ENCODE measurements around the gene GPR42.

GPR42 gene

DNA sequence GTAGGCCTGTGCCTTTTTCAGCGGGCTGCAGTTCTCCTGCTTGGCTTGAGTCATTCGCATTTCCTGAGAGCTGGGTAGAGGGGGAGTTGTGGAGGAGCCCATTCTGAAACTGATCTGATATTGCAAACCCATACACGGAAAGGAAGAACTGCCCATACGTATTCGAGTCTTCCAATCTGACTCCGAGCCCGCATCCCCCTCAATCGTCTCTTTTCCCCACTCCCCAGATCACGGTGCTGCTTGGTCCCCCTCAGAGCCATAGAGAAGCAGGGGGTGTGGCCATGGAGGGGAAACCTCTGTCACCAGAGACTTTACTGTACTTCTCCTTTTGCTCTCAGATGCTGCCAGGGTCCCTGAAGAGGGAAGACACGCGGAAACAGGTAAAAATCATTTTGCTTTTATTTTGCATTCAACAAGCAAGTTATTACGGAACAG lies 42.0 kb upstream of the GPR42 start, which contains the start of gene CD22:
TSS of gene CD22 (plus strand) at position 337 of the 435 bp plus-strand sequence. CDS start 2,854 bp downstream, outside the sequence.
- TF ChIP-seq, protein P1, sequence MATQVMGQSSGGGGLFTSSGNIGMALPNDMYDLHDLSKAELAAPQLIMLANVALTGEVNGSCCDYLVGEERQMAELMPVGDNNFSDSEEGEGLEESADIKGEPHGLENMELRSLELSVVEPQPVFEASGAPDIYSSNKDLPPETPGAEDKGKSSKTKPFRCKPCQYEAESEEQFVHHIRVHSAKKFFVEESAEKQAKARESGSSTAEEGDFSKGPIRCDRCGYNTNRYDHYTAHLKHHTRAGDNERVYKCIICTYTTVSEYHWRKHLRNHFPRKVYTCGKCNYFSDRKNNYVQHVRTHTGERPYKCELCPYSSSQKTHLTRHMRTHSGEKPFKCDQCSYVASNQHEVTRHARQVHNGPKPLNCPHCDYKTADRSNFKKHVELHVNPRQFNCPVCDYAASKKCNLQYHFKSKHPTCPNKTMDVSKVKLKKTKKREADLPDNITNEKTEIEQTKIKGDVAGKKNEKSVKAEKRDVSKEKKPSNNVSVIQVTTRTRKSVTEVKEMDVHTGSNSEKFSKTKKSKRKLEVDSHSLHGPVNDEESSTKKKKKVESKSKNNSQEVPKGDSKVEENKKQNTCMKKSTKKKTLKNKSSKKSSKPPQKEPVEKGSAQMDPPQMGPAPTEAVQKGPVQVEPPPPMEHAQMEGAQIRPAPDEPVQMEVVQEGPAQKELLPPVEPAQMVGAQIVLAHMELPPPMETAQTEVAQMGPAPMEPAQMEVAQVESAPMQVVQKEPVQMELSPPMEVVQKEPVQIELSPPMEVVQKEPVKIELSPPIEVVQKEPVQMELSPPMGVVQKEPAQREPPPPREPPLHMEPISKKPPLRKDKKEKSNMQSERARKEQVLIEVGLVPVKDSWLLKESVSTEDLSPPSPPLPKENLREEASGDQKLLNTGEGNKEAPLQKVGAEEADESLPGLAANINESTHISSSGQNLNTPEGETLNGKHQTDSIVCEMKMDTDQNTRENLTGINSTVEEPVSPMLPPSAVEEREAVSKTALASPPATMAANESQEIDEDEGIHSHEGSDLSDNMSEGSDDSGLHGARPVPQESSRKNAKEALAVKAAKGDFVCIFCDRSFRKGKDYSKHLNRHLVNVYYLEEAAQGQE (IDR thresholded peaks at IDR 0.05; ENCODE audit: low read depth) = no peak
- TF ChIP-seq CREB1 (IDR thresholded peaks at IDR 0.05; ENCODE audit: low read depth) = no peak
- TF ChIP-seq FOXM1 (IDR thresholded peaks at IDR 0.05; ENCODE audit: borderline replicate concordance, low read depth) = no peak
- TF ChIP-seq, protein P2, sequence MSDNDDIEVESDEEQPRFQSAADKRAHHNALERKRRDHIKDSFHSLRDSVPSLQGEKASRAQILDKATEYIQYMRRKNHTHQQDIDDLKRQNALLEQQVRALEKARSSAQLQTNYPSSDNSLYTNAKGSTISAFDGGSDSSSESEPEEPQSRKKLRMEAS (IDR thresholded peaks at IDR 0.05) = no peak
- no peak for TF ChIP-seq EGR1 (IDR thresholded peaks at IDR 0.05)
- no peak for TF ChIP-seq RAD21 (IDR thresholded peaks at IDR 0.05; ENCODE audit: low read depth)
- no peak for TF ChIP-seq TAF1 (IDR thresholded peaks at IDR 0.05; ENCODE audit: low read depth)
- TF ChIP-seq CEBPB (IDR thresholded peaks at IDR 0.05) = no peak
- no peak for TF ChIP-seq TEAD4 (IDR thresholded peaks at IDR 0.05)
- TF ChIP-seq, protein P3, sequence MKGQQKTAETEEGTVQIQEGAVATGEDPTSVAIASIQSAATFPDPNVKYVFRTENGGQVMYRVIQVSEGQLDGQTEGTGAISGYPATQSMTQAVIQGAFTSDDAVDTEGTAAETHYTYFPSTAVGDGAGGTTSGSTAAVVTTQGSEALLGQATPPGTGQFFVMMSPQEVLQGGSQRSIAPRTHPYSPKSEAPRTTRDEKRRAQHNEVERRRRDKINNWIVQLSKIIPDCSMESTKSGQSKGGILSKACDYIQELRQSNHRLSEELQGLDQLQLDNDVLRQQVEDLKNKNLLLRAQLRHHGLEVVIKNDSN (IDR thresholded peaks at IDR 0.05) = no peak
- no peak for TF ChIP-seq TCF12 (IDR thresholded peaks at IDR 0.05; ENCODE audit: low read depth)
- no peak for TF ChIP-seq YY1 (IDR thresholded peaks at IDR 0.05; ENCODE audit: low read depth)
- TF ChIP-seq ZBTB7A (IDR thresholded peaks at IDR 0.05; ENCODE audit: low read depth) = no peak

DNA sequence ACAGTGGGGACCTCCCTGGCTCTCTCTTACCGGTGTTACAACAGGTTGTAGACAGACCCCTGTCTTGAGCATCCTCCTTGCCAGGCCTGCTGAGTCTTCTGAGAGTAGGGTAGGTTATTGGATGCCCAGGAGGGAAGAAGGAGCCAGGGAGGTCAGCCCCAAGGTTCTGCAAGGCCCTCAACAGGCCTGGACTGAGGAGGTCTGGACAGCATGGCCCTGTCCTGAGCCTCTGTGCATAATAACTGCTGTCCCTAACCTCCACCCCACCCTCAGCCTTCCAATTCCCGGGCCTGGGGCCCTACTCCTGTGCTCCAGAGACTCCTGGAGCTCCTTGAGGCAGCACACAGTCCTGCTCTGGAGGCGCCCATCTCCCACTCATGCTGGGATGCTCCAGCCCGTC lies 41.5 kb upstream of the GPR42 start:
- TF ChIP-seq, protein P2 (IDR thresholded peaks at IDR 0.05) = no peak
- TF ChIP-seq FOXM1 (IDR thresholded peaks at IDR 0.05; ENCODE audit: borderline replicate concordance, low read depth) (no peak), TCF12 (IDR thresholded peaks at IDR 0.05; ENCODE audit: low read depth) (no peak), RAD21 (IDR thresholded peaks at IDR 0.05; ENCODE audit: low read depth) (no peak), NFIC (IDR thresholded peaks at IDR 0.05) (no peak), EP300 (IDR thresholded peaks at IDR 0.05; ENCODE audit: borderline replicate concordance) (no peak), YY1 (IDR thresholded peaks at IDR 0.05; ENCODE audit: low read depth) (no peak), CEBPB (IDR thresholded peaks at IDR 0.05) (no peak), CREB1 (IDR thresholded peaks at IDR 0.05; ENCODE audit: low read depth) (no peak)
- TF ChIP-seq, protein P1 (IDR thresholded peaks at IDR 0.05; ENCODE audit: low read depth) = no peak
- TF ChIP-seq, protein P3 (IDR thresholded peaks at IDR 0.05) = no peak

DNA sequence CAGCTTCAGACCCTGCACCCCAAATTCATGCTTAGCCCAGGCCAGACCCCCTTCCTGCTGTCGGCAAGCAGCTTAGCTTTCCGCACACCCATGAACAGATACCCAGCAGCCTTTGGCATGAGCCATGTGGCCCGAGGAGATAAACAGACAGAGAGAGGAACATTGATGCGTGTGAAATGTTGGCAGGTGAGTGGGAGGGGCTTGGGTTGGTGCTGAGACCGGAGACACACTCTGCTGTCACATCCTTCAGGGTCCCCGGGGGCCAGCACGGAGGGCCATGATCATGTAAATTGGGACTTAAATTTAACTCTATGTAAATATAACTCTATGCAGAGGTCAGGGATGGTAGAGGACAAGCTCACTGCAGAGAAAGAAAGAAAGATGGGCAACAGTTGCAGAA lies 40.4 kb upstream of the GPR42 start:
- TF ChIP-seq CEBPB (IDR thresholded peaks at IDR 0.05) (no peak), EGR1 (IDR thresholded peaks at IDR 0.05) (no peak), CREB1 (IDR thresholded peaks at IDR 0.05; ENCODE audit: low read depth) (no peak), YY1 (IDR thresholded peaks at IDR 0.05; ENCODE audit: low read depth) (no peak), TEAD4 (IDR thresholded peaks at IDR 0.05) (no peak), NFIC (IDR thresholded peaks at IDR 0.05) (no peak), RAD21 (IDR thresholded peaks at IDR 0.05; ENCODE audit: low read depth) (no peak), ZBTB7A (IDR thresholded peaks at IDR 0.05; ENCODE audit: low read depth) (no peak), FOXM1 (IDR thresholded peaks at IDR 0.05; ENCODE audit: borderline replicate concordance, low read depth) (no peak), TCF12 (IDR thresholded peaks at IDR 0.05; ENCODE audit: low read depth) (no peak), EP300 (IDR thresholded peaks at IDR 0.05; ENCODE audit: borderline replicate concordance) (no peak), TAF1 (IDR thresholded peaks at IDR 0.05; ENCODE audit: low read depth) (no peak)
- TF ChIP-seq, protein P3 (IDR thresholded peaks at IDR 0.05) = no peak
- TF ChIP-seq, protein P1 (IDR thresholded peaks at IDR 0.05; ENCODE audit: low read depth) = no peak
- TF ChIP-seq, protein P2 (IDR thresholded peaks at IDR 0.05) = no peak

Measured in Ishikawa (cell line).